Gastroesophageal sphincter (tissue), 3 donors: ENCODE results near the gene ENTPD3.

Experiments used
- CTCF ChIP-seq, 4 experiments: fragments of 200-600 bp in 2 of 4; fragments of 450-650 bp in 2 of 4; sonication (generic) in 1 of 4; IDR thresholded peaks; one replicate each; pipeline ENCODE4 v1.5.1; 2017 to 2019; ENCODE audit warnings: antibody characterized with exemption in 4 of 4, mild to moderate bottlenecking in 2 of 4, moderate library complexity in 2 of 4
- EP300 ChIP-seq: sonication (generic); formaldehyde crosslinking; IDR thresholded peaks from one replicate; pipeline ENCODE4 v1.6.1; 2017; ENCODE audit warnings: antibody characterized with exemption, mild to moderate bottlenecking
- POLR2AphosphoS5 ChIP-seq: sonication (generic); formaldehyde crosslinking; IDR thresholded peaks from one replicate; pipeline ENCODE4 v1.6.1; 2017; ENCODE audit warnings: antibody characterized with exemption

- no peak for TF ChIP-seq CTCF (IDR thresholded peaks at IDR 0.05)
- TF ChIP-seq POLR2AphosphoS5, result no peak
- TF ChIP-seq EP300, result no peak
Observed at GRCh38 chr3:40398346-40398745, 11.4 kb downstream of the ENTPD3 start.
